IMR-90 (cell line): ENCODE results near the gene FUT9. TPM values are rescaled to one million over a fixed set of nuclear protein-coding genes. Genes with fewer than 3 reads are reported as not detected.

Experiments
- ATAC-seq: fragments of 200-7000 bp; cut with Tn5 transposase; 2 replicates; pipeline ENCODE4 v1.9.1; 2020; ENCODE audit warnings: low read depth, mild to moderate bottlenecking, moderate library complexity
- BruUV-seq: library from RNA; stranded (reverse); fragments of 400-500 nt; replicated peaks from 2 replicates; lab custom pipeline; 2021; lab: Mats Ljungman, UMichigan
- CTCF ChIA-PET: fragments of 300-600 bp; formaldehyde crosslinking; extraction: SDS; loops from one replicate; lab custom pipeline; 2021; ENCODE audit warnings: antibody characterized with exemption; lab: Yijun Ruan, JAX
- POLR2A ChIA-PET: fragments of 300-600 bp; sonication (Branson Sonifier 250); formaldehyde crosslinking; loops from one replicate; lab custom pipeline; 2022; ENCODE audit warnings: antibody characterized with exemption; ENCODE audit not compliant: unreplicated experiment; lab: Charles Lee
- DNase-seq: peaks from one replicate; pipeline ENCODE4 v3.0.0; 2013
- H2AFZ ChIP-seq: replicated peaks from 2 replicates; pipeline ENCODE3; 2013; ENCODE audit warnings: low read length, mild to moderate bottlenecking; ENCODE audit not compliant: poor library complexity
- H2AK5ac ChIP-seq: 2 replicates; pipeline ENCODE4 v1.6.1; 2013; ENCODE audit warnings: low read depth, low read length, inconsistent platforms
- H2AK9ac ChIP-seq: replicated peaks from 2 replicates; pipeline ENCODE3; 2013; ENCODE audit warnings: mild to moderate bottlenecking, low read depth, low read length, moderate library complexity; ENCODE audit not compliant: poor library complexity
- H2BK120ac ChIP-seq: 2 replicates; pipeline ENCODE4 v1.6.1; 2013; ENCODE audit warnings: low read depth, low read length, inconsistent platforms
- H2BK15ac ChIP-seq: 3 replicates; pipeline ENCODE4 v1.6.1; 2013; ENCODE audit warnings: low read depth, low read length, inconsistent platforms
- H2BK20ac ChIP-seq: 2 replicates; pipeline ENCODE4 v1.6.1; 2013; ENCODE audit warnings: low read depth, mild to moderate bottlenecking, inconsistent platforms, low read length, moderate library complexity
- H2BK5ac ChIP-seq: 2 replicates; pipeline ENCODE4 v1.6.1; 2013; ENCODE audit warnings: mild to moderate bottlenecking, low read depth, low read length, inconsistent platforms; ENCODE audit not compliant: poor library complexity, severe bottlenecking
- H3K14ac ChIP-seq: replicated peaks from 2 replicates; pipeline ENCODE4 v1.6.1; 2013; ENCODE audit warnings: low read depth, low read length, inconsistent platforms
- H3K18ac ChIP-seq: 2 replicates; pipeline ENCODE4 v1.6.1; 2013; ENCODE audit warnings: low read depth, low read length, control low read depth
- H3K23ac ChIP-seq: 2 replicates; pipeline ENCODE4 v1.6.1; 2013; ENCODE audit warnings: low read depth, low read length, inconsistent platforms
- H3K27ac ChIP-seq: 2 replicates; pipeline ENCODE4 v1.5.1; 2013; ENCODE audit warnings: mild to moderate bottlenecking, control low read depth, low read length; ENCODE audit not compliant: insufficient read depth
- H3K27me3 ChIP-seq: 2 replicates; pipeline ENCODE4 v1.6.1; 2013; ENCODE audit warnings: low read length; ENCODE audit not compliant: control insufficient read depth, insufficient read depth
- H3K36me3 ChIP-seq: 2 replicates; pipeline ENCODE4 v1.6.1; 2013; ENCODE audit warnings: low read length, mixed read lengths; ENCODE audit not compliant: control insufficient read depth, insufficient read depth
- H3K4ac ChIP-seq: 2 replicates; pipeline ENCODE4 v1.6.1; 2013; ENCODE audit warnings: low read depth, low read length, inconsistent platforms
- H3K4me1 ChIP-seq: 2 replicates; pipeline ENCODE4 v1.6.1; 2013; ENCODE audit warnings: low read length, mixed read lengths; ENCODE audit not compliant: control insufficient read depth, insufficient read depth
- H3K4me2 ChIP-seq: 2 replicates; pipeline ENCODE4 v1.6.1; 2013; ENCODE audit warnings: low read depth, mild to moderate bottlenecking, control low read depth, low read length, moderate library complexity
- H3K4me3 ChIP-seq: 2 replicates; pipeline ENCODE4 v1.5.1; 2013; ENCODE audit warnings: low read depth, mild to moderate bottlenecking, control low read depth, low read length, moderate library complexity; ENCODE audit not compliant: insufficient read depth
- H3K56ac ChIP-seq: 2 replicates; pipeline ENCODE4 v1.6.1; 2013; ENCODE audit warnings: low read length, inconsistent platforms; ENCODE audit not compliant: insufficient read depth; ENCODE audit errors: extremely low read depth
- H3K79me1 ChIP-seq, 2 experiments: 2 replicates each; pipeline ENCODE4 v1.6.1; 2013; ENCODE audit warnings: low read length in 2 of 2, inconsistent platforms in 1 of 2, low read depth in 1 of 2
- H3K9ac ChIP-seq: 2 replicates; pipeline ENCODE4 v1.6.1; 2013; ENCODE audit warnings: low read depth, low read length, control low read depth
- H3K9me1 ChIP-seq: 2 replicates; pipeline ENCODE4 v1.6.1; 2013; ENCODE audit warnings: low read length, inconsistent platforms; ENCODE audit not compliant: insufficient read depth
- H3K9me3 ChIP-seq: 2 replicates; pipeline ENCODE4 v1.6.1; 2013; ENCODE audit warnings: low read length; ENCODE audit not compliant: control insufficient read depth, insufficient read depth
- H4K20me1 ChIP-seq: 2 replicates; pipeline ENCODE4 v1.6.1; 2013; ENCODE audit warnings: low read length, inconsistent platforms; ENCODE audit not compliant: insufficient read depth
- H4K5ac ChIP-seq: 2 replicates; pipeline ENCODE4 v1.6.1; 2013; ENCODE audit warnings: mild to moderate bottlenecking, low read depth, low read length, control low read depth
- H4K8ac ChIP-seq, 2 experiments: 2 replicates each; pipeline ENCODE4 v1.6.1; 2013; ENCODE audit warnings: low read depth in 2 of 2, low read length in 2 of 2, control low read depth in 1 of 2, inconsistent platforms in 1 of 2
- H4K91ac ChIP-seq: 2 replicates; pipeline ENCODE4 v1.6.1; 2013; ENCODE audit warnings: low read depth, low read length, inconsistent platforms; ENCODE audit not compliant: insufficient read depth
- BHLHE40 ChIP-seq: fragments of 150-350 bp; IDR thresholded peaks from 2 replicates; pipeline ENCODE4 v1.6.1; 2016; ENCODE audit warnings: mild to moderate bottlenecking, low read depth, low read length
- CHD1 ChIP-seq: IDR thresholded peaks from 2 replicates; pipeline ENCODE4 v1.6.1; 2012; ENCODE audit warnings: low read depth, low read length, improper control_type of control experiment
- ELK1 ChIP-seq: fragments of 150-350 bp; IDR thresholded peaks from 2 replicates; pipeline ENCODE4 v1.6.1; 2016; ENCODE audit warnings: low read depth, mild to moderate bottlenecking, low read length, moderate library complexity, borderline replicate concordance
- FOS ChIP-seq: fragments of 150-350 bp; IDR thresholded peaks from 2 replicates; pipeline ENCODE4 v1.6.1; 2016; ENCODE audit warnings: low read depth, low read length
- MAFK ChIP-seq: IDR thresholded peaks from 2 replicates; pipeline ENCODE4 v1.6.1; 2012; ENCODE audit warnings: low read depth, low read length, improper control_type of control experiment
- MAZ ChIP-seq: IDR thresholded peaks from 2 replicates; pipeline ENCODE4 v1.6.1; 2012; ENCODE audit warnings: low read depth, mild to moderate bottlenecking, low read length, improper control_type of control experiment, moderate library complexity, borderline replicate concordance
- NFE2L2 ChIP-seq: fragments of 150-350 bp; IDR thresholded peaks from 2 replicates; pipeline ENCODE4 v1.6.1; 2016; ENCODE audit warnings: low read depth, mild to moderate bottlenecking, low read length
- POLR2A ChIP-seq: IDR thresholded peaks from 2 replicates; pipeline ENCODE4 v1.6.1; 2012; ENCODE audit warnings: mild to moderate bottlenecking, low read depth, low read length
- SMC3 ChIP-seq: fragments of 150-350 bp; IDR thresholded peaks from 2 replicates; pipeline ENCODE4 v1.6.1; 2016; ENCODE audit warnings: low read depth, mild to moderate bottlenecking, antibody characterized with exemption, low read length, moderate library complexity
- WGBS, 2 experiments: methylation state at CpG; one replicate each; pipeline versions ENCODE4 v1.1.5 to v1.1.7; 2013; ENCODE audit warnings: missing lambda C conversion rate in 2 of 2; ENCODE audit not compliant: insufficient read length in 1 of 2; ENCODE audit errors: extremely low coverage in 2 of 2; 5-methylcytosine and 5-hydroxymethylcytosine counted together
- dilution Hi-C: fragments of 300-500 bp; cut with HindIII; formaldehyde crosslinking; loops from one replicate; pipeline ENCODE4 v1.14.3; 2018; ENCODE audit warnings: low sequenced_read_pairs; ENCODE audit not compliant: unreplicated experiment
- in situ Hi-C: fragments of 300-500 bp; cut with MboI; formaldehyde crosslinking; loops from 3 replicates; pipeline ENCODE4 v1.14.3; 2019; ENCODE audit warnings: low sequenced_read_pairs, inconsistent platforms, mixed read lengths
- intact Hi-C: fragments of 100-400 bp; cut with micrococcal nuclease; formaldehyde crosslinking; loops from 2 replicates; pipeline ENCODE4 v1.10.0; 2022
- polyA plus RNA-seq, 3 experiments: library from polyadenylated mRNA; depleted of rRNA; stranded (reverse); fragments of >200 nt; gene quantifications; 2 replicates each; pipeline ENCODE4 v1.2.3, GENCODE V29; 2012; ENCODE audit warnings: low replicate concordance in 1 of 3
- total RNA-seq: library from RNA; depleted of rRNA; stranded (reverse); fragments of >200 nt; gene quantifications from 2 replicates; pipeline ENCODE4 v1.2.3, GENCODE V29; 2012

The FUT9 gene
- total and polyA plus RNA-seq, 2 of the 4 experiments (the other 2 are of a cell fraction) = under 0.01 TPM; not detected in 1

- H3K23ac ChIP-seq = no peak overlapping the region
- H4K91ac ChIP-seq = no peak overlapping the region
- no peak overlapping the region for H3K18ac ChIP-seq
- no peaks in the 10 kb centered on the region for H3K36me3 ChIP-seq
- H2AFZ ChIP-seq = no peak overlapping the region
- H2BK120ac ChIP-seq = no peak overlapping the region
- no peak overlapping the region for H3K27ac ChIP-seq
- H3K56ac ChIP-seq = no peak overlapping the region
- dilution Hi-C loops (no loop called here), in situ Hi-C loops (no loop called here), intact Hi-C loops (no loop called here)
- H2AK5ac ChIP-seq = no peak overlapping the region
- no peak overlapping the region for H4K5ac ChIP-seq
- H4K8ac ChIP-seq = no peak overlapping the region
- H3K9ac ChIP-seq = no peak overlapping the region
- ATAC-seq = no peak
- TF ChIP-seq POLR2A = no peak
- no peak for TF ChIP-seq NFE2L2
- no peak for TF ChIP-seq SMC3
- no peak for TF ChIP-seq MAFK
- TF ChIP-seq FOS = no peak
- TF ChIP-seq ELK1 = no peak
- no peak for TF ChIP-seq BHLHE40
- TF ChIP-seq CHD1 = no peak
- TF ChIP-seq MAZ = no peak
- ChIA-PET POLR2A (no interaction called here), CTCF (no interaction called here)
- BruUV-seq = no TSS peak
- no peak overlapping the region for H2BK20ac ChIP-seq
- no peaks in the 10 kb centered on the region for H4K20me1 ChIP-seq
- H2AK9ac ChIP-seq = no peak overlapping the region
- WGBS, 2 experiments = no CpG with 5 or more reads among the region's 5 CpGs
- no peak overlapping the region for H3K4me2 ChIP-seq
- DNase-seq = no peak
- no peaks in the 10 kb centered on the region for H3K4me1 ChIP-seq
- H3K9me3 ChIP-seq = peaks cover 10% of the 10 kb centered on the region
- no peak overlapping the region for H2BK15ac ChIP-seq
- no peaks in the 10 kb centered on the region for H3K9me1 ChIP-seq
- no peaks in the 10 kb centered on the region for H3K27me3 ChIP-seq
- no peak overlapping the region for H3K14ac ChIP-seq
- no peak overlapping the region for H3K4ac ChIP-seq
- no peaks in the 10 kb centered on the region for H3K79me1 ChIP-seq
- no peak overlapping the region for H2BK5ac ChIP-seq
- no peak overlapping the region for H3K4me3 ChIP-seq
These were observed 220.2 kb downstream of the FUT9 start for GRCh38 chr6:96235927-96236326.
